ENCODE data around the gene HBG2. TPM values are rescaled to one million over a fixed set of nuclear protein-coding genes. Genes with fewer than 3 reads are reported as not detected.

HBG2 gene
- total and polyA plus RNA-seq, 2 of the 4 experiments (the other 2 are of a cell fraction) = 0.54 TPM; not detected in 1

- Histone ChIP-seq H2AK9ac (replicated peaks; ENCODE audit: low read depth, low read length, poor library complexity) (no peak overlapping the region), H4K91ac (ENCODE audit: insufficient read depth, low read depth, low read length) (no peak overlapping the region), H2BK120ac (ENCODE audit: low read depth, low read length) (no peak overlapping the region), H3K4me3 (ENCODE audit: insufficient read depth, low read depth, low read length) (no peak overlapping the region), H3K9ac (ENCODE audit: low read depth, low read length) (no peak overlapping the region), H3K4ac (ENCODE audit: low read depth, low read length) (no peak overlapping the region), H2AFZ (replicated peaks; ENCODE audit: low read length, poor library complexity) (no peak overlapping the region), H3K14ac (replicated peaks; ENCODE audit: low read depth, low read length) (no peak overlapping the region), H3K27me3 (ENCODE audit: control insufficient read depth, insufficient read depth, low read length) (no peaks in the 10 kb centered on the region), H4K20me1 (ENCODE audit: insufficient read depth, low read length) (no peaks in the 10 kb centered on the region), H3K4me2 (ENCODE audit: low read depth, low read length) (no peak overlapping the region), H3K27ac (ENCODE audit: insufficient read depth, low read length) (no peak overlapping the region), H4K8ac (ENCODE audit: low read depth in 2 of 2, low read length in 2 of 2) (no peak overlapping the region), H4K5ac (ENCODE audit: low read depth, low read length) (no peak overlapping the region), H2BK20ac (ENCODE audit: low read depth, low read length) (no peak overlapping the region), H3K79me1 (ENCODE audit: low read depth in 1 of 2, low read length in 2 of 2) (no peaks in the 10 kb centered on the region), H3K23ac (ENCODE audit: low read depth, low read length) (no peak overlapping the region), H3K18ac (ENCODE audit: low read depth, low read length) (no peak overlapping the region), H3K56ac (ENCODE audit: extremely low read depth, insufficient read depth, low read length) (no peak overlapping the region), H2BK15ac (ENCODE audit: low read depth, low read length) (no peak overlapping the region), H3K4me1 (ENCODE audit: control insufficient read depth, insufficient read depth, low read length) (no peaks in the 10 kb centered on the region; the same call in 1 of the 2 replicates), H3K9me3 (ENCODE audit: control insufficient read depth, insufficient read depth, low read length) (no peaks in the 10 kb centered on the region), H3K9me1 (ENCODE audit: insufficient read depth, low read length) (no peaks in the 10 kb centered on the region), H3K36me3 (ENCODE audit: control insufficient read depth, insufficient read depth, low read length) (no peaks in the 10 kb centered on the region), H2BK5ac (ENCODE audit: low read depth, low read length, poor library complexity, severe bottlenecking) (no peak overlapping the region), H2AK5ac (ENCODE audit: low read depth, low read length) (no peak overlapping the region)
- ChIA-PET CTCF (no interaction called here), POLR2A (ENCODE audit: unreplicated experiment) (no interaction called here)
- ATAC-seq (ENCODE audit: low read depth) = no peak
- intact Hi-C loops (cut with micrococcal nuclease) = no loop called here
- TF ChIP-seq SMC3 (IDR thresholded peaks at IDR 0.05; ENCODE audit: low read depth, low read length) (no peak), CEBPB (IDR thresholded peaks at IDR 0.05; ENCODE audit: low read depth, low read length) (no peak), POLR2A (IDR thresholded peaks at IDR 0.05; ENCODE audit: low read depth, low read length) (no peak), RFX5 (IDR thresholded peaks at IDR 0.05; ENCODE audit: low read depth, low read length) (no peak), MAZ (IDR thresholded peaks at IDR 0.05; ENCODE audit: borderline replicate concordance, low read depth, low read length) (no peak), NFE2L2 (IDR thresholded peaks at IDR 0.05; ENCODE audit: low read depth, low read length) (no peak), RCOR1 (IDR thresholded peaks at IDR 0.05; ENCODE audit: insufficient replicate concordance, low read length) (no peak), MXI1 (IDR thresholded peaks at IDR 0.05; ENCODE audit: borderline replicate concordance, low read depth, low read length) (no peak), ELK1 (IDR thresholded peaks at IDR 0.05; ENCODE audit: borderline replicate concordance, low read depth, low read length) (no peak), BHLHE40 (IDR thresholded peaks at IDR 0.05; ENCODE audit: low read depth, low read length) (no peak)
- in situ Hi-C loops (cut with MboI; ENCODE audit: low sequenced_read_pairs) = no loop called here
- BruUV-seq (replicated peaks) = no TSS peak
- dilution Hi-C loops (cut with HindIII; ENCODE audit: low sequenced_read_pairs, unreplicated experiment) = no loop called here
- DNase-seq = no peak
Measured at GRCh38 chr11:5266609-5267008, 12.0 kb upstream of the HBG2 start.

Measured in IMR-90 (cell line).